ENCODE data around the gene ST13.
"Not testable (repeated sequence)": the region's sequence is repeated elsewhere in the genome, so short reads cannot be mapped to it uniquely, and the experiment has no call there.

Gene ST13

DNA sequence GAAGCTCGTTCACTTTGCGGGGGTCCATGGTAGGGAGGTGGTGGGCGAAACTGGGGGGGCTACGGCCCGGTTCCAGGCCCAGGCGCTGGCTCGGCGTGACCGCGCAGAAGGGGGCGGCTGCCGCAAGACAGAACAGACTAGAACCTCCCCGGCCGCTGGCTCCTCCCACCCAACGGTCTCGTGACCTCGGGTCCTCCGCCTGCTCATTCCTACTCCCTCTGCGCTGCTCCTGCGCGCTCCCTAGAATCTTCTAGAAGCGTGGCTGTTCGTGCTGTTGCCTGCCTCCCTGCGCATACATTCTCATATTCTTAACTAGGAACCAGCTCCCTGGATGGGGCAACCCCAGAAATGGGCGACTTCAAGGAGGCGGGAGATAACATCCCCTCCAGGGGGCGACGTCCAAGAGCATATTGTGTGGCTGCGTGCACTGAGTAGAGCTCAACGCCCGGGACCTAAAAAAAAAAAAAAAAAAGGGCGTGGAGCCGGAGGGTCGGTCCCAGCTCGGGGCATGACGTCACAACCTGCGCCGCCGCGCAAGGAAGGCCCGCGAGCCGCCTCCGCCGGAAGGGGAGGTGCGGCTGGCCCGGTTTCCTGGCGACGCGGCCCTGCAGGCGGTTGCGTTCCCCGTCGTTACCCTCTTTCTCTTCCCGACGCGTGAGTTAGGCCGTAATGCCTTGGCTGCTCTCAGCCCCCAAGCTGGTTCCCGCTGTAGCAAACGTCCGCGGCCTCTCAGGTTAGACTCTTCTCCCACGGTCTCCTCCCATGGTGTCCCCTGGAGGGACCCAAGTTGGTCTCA is at the start of gene ST13, which contains the start of gene XPNPEP3:
ST13 (minus strand) TSS at position 127 of the 796 bp plus-strand sequence; CDS start at position 28, 99 bp downstream.
XPNPEP3 (plus strand) TSS at position 636 of the 796 bp plus-strand sequence; CDS start at position 670, 34 bp downstream.
- peak; percentile 97 to 99 for DNase-seq

GRCh38 chr22:40904101-40904500 is 47.7 kb upstream of the ST13 start:
- DNase-seq: no peak

DNA sequence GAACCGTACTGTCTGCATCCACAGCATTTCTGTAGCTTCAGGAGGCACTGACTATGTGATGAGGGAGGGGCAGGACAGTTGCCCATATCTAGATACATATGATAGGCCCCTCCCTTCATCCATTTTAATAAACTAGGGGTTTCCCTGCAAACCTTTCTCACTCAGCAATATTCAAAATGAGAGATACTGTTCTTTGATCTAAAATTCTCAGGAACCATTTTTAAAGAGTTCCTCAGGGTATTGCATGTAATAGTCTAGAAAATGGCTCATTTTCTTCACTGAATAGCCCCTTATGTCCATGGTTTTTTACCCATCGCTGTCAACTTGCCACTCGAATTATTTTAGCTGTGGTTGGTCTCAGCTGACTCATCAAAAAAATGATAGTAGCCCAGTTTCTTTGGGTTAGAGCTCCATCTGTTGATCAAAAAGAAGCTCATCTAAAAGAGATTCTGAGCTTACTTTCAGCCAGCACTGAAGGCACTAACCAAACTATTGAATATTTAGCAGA is 42.5 kb upstream of the ST13 start:
- DNase-seq: peak in 1 of 2 donors; percentile 75

DNA sequence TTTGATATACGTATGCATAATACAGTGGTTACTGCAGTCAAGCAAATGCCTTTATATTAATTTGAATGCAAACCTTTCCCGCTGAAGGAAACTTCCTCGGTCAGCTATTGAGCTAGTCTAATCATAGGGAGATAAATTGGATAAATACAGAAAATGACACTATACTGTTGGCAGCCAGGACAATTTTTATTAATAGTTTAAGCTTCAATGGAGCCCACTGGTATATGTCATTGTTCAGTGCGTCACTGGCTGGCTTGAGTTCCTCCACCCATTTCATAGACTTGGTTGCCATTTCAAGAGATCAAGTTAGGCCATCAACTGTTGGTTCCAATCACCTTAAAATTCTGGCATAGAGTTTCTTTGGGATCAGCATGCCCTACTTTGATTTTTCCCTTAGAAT is 38.0 kb upstream of the ST13 start:
- no peak for DNase-seq

DNA sequence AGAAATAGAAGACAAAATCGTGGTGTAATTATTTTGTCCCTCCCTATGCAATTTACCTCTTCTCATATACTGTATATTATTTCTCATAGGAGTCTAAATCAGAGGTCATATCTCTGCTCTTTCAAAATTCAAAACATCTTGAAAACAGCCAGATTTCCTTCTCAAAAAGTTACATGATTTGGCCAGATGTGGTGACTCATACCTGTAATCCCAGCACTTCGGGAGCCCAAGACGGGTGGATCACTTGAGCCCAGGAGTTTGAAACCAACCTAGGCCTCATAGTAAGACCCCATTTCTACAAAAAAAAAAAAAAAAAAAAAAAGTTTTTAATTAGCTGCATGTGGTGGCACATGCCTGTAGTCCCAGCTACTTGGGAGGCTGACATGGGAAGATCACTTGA is 34.4 kb upstream of the ST13 start:
- DNase-seq: no peak

DNA sequence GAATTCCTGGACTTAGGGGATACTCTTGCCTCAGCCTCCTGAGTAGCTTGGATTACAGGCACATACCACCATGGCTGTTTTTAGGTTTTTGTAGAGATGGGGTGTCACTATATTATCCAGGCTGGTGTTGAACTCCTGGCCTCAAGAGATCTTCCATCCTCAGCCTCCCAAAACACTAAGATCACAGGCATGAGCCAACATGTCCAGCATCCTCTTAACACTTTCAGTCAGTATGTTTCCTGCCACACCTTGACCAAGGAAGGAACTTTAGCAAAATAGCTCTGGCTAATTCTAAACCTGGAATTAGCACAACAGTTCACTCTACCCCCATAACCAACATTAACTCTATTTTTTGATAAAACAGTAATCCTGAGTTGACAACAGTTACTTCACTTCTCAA is 32.7 kb upstream of the ST13 start:
- DNase-seq: no peak

DNA sequence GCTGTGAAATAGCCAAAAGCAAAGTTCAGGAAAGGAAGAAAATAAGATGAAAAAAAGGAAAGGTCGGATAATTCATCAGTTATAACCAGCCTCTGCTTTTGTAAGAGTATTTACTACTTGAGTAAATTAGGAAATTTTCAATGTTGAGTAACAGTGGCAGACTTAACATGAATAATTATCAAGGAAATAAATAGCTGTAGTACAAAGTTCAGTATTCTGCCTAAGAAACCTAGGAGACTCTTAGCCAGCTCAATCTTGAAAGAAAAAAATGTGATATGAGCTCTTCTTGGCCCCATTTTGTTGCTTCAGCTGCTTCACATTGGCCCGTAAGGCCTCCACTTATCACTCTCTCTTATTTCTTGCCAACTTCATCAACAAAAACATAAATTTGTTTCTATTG is 22.5 kb upstream of the ST13 start:
- no peak for DNase-seq

- no peak for DNase-seq
These were observed 21.0 kb upstream of the ST13 start for GRCh38 chr22:40877488-40877887.

DNA sequence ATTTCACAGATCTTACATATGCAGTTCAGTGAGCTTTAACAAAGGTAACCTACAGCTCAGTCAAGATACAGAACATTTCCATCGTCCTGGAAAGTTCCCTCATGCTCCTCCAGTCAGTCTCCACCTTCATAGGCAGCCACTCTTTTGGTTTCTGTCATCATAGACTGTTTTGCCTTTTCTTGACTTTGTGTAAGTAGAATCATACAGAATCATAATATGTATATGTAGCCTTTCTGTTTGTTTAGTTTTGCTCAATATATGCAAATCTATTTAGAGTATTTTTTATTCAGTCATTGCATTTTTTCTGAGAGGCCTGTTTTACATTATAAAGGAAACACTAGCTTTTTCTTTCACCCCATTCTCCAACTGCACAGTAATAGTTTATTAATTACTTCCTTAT is 20.5 kb upstream of the ST13 start:
- no peak for DNase-seq

DNA sequence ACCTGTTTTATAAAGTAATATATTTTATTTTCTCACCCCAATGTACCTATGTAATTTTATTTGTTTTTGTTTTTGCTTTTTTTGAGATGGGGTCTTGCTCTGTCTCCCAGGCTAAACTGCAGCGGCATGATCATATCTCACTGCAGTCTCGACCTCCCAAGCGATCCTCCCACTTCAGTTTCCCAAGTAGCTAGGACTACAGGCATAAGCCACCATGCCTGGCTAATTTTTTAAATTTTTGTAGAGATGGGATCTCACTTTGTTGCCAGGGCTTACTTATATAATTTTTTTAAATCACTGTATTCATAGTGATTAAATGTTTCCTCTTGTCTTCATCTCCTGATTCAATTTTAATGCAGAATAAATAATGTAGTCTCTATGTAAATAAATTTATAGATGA is 18.7 kb upstream of the ST13 start:
- DNase-seq: no peak

DNA sequence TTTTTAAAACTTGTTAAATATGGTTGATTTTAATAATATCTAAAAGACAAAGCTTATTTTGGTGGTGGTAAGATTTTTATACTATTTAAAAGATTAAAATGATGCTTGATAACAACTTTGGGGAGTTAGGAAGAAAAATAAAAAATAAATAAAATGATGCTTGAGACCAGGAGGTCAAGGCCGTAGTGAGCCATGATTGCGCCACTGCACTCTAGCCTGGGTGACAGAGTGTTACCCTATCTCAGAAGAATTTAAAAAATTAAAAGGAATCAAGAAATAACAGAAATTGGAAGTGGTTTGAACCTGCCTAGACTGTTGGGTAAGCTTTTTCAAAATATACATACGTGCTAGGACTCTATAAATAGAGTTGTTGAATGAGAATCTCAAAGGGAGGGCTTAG is 17.6 kb upstream of the ST13 start:
- DNase-seq: no peak

DNA sequence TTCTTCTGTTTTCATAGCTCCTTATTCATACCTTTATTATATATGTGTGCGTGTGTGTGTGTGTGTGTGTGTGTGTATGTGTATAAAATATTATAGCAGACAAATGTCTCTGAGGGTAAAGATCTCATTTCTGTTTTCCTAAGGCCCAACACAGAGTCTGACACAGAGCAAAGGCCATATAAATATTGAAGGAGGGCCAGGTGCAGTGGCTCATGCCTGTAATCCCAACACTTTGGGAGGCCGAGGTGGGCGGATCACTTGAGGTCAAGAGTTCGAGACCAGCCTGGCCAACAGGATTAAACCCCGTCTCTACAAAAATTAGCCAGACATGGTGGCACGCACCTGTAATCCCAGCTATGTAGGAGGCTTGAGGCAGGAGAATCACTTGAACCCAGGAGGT is 11.9 kb upstream of the ST13 start:
- DNase-seq: not testable (repeated sequence)

- DNase-seq: no peak
These were observed 10.7 kb upstream of the ST13 start for GRCh38 chr22:40867109-40867508.

DNA sequence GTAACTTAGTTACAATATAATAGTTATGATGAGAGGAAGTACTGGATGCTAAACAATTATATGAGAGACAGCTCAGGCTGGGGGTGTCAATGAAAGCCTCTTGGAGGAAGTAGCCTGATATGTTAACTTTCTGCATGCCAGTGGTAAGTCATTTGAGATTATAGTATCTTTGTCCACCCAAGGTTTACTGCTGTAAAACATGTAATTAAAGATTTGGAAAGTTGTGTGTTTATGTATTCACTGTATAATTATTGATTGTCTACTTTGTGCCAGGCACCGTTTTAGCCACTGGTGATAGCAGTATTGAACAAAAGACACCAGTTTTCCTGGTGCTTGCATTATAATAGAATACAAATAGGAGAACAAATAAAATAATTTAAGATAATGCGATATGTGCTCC is 6.1 kb upstream of the ST13 start:
- no peak for DNase-seq

DNA sequence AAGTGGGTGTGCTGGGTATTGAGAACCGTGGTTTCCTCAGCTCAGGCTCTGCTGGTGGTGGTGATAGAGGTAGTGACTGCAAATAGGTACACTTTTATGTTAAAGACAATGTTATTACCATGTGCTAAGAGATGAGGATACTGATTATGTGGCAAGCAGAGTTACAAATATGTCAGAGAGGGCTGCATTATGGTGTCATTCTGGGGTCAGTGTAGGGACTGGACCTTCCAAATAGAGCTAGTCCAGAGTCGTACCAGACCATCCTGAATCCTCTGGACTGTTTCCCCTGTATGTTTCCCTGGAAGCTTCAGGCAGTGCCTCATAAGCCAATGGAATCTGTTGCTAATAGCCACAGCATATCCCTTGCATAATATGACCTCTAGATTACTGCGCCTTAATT is 5.6 kb upstream of the ST13 start, which contains the start of gene DNAJB7:
DNAJB7 (minus strand) TSS at position 101 of the 400 bp plus-strand sequence. CDS start 119 bp downstream, outside the sequence.
- DNase-seq: no peak

GRCh38 chr22:40857309-40857855 is 943 bp upstream of the ST13 start:
- DNase-seq: no peak

DNA sequence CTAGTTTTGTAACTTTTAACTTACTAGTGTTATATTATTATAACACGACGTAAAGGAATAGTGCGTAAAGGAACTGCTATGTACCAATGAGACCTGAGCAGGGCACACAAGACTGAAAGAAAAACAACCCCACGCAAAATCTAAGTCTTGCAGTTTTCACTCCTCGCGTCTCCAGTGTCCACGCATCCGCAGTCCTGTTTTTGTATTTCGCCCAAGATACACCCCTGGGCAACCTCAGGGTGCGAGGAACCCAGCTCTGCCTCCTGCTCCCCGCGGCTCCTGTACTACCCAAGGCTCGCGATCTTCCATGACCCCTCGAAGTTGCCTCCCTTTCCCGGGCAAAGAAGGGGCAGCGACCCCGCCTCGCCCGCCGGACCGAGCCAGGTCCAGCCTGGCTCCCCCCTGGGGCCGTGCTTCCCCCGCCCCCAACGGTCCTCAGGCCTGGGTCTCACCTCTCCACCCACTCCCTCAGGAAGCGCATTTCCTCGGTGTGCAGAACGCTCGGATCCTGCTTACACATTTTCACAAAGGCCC is 393 bp downstream of the ST13 start:
- DNase-seq: peak in 1 of 2 donors; percentile 8

DNA sequence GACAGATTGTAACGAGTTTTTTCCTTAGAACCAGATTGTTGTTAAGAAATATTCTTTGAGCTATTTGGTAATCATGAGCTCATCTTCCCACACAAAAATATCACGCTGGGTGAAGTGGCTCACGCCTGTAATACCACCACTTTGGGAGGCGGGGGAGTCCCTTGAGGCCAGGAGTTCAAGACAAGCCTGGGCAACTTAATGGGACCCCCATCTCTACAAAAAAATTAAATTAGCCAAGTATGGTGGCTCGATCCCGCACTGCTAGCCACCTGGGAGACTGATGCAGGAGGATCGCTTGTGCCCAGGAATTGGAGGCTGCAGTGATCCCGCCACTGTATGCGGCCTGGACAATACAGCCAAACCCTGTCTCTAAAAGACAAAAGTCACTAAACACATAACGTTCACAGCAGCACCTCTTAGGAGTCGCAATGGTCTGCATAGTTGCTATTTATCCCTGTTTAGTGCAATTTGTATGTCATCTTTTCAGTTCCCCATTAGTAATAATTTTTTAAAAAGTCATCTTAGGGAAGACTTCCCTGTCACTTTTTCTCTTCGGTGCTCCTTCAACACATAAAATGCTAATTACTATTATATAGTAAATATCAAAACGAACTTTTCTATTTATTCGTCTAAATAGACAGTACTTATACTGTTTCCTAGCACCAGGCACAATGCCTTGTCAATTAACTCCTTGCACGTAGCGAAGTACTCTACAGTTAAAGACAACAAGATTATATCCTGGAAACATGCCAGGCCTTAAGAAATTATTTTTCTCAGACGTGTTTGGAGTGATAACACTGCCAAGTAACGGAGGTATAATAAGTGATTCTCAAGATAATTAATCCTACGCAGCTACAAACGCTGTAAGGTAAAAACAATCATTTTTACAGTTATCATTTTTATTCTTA is 1.1 kb downstream of the ST13 start:
- no peak for DNase-seq

GRCh38 chr22:40853961-40854360 is 2.5 kb downstream of the ST13 start:
- DNase-seq: no peak

GRCh38 chr22:40853333-40853732 is 3.1 kb downstream of the ST13 start:
- DNase-seq: no peak

GRCh38 chr22:40845816-40846215 is 10.6 kb downstream of the ST13 start:
- DNase-seq: not testable (repeated sequence)

DNA sequence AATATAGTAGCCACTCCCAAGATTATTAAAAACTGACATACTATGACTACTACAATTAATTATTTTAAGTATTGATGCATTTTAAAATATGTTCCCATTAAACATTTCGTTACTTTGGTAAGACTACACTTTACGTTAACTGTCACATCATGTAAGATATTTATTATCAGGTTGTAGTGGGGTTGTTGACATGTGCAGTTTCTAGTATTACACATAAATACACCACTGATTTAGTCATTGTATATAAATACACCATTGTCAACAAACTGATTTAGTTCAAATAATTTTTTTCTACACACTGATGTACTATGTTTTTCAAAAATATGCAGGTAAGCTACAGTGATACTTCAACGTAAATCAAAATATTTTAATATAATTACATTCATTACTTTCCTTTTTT is 11.5 kb downstream of the ST13 start:
- DNase-seq: no peak

- no peak for DNase-seq
These were observed 18.0 kb downstream of the ST13 start for GRCh38 chr22:40838486-40838885.
